ENCODE measurements around the gene MAN1B1. TPM values are rescaled to one million over a fixed set of nuclear protein-coding genes. Genes with fewer than 3 reads are reported as not detected.

Gene MAN1B1
- polyA plus RNA-seq, 1 donor (not counting 4 experiments of a cell fraction or from before 2014, with no cell fraction given), result 34.3 TPM

- Histone ChIP-seq H3K9me1 (ENCODE audit: control insufficient read depth, extremely low read depth, insufficient read depth, low read length) (no peaks in the 10 kb centered on the region), H3K79me2 (ENCODE audit: control insufficient read depth, insufficient read depth, low read length) (no peaks in the 10 kb centered on the region), H3K27me3 (ENCODE audit: control insufficient read depth, extremely low read depth, insufficient read depth, low read length) (peaks cover 61% of the 10 kb centered on the region), H3K4me1 (ENCODE audit: control insufficient read depth, extremely low read depth, insufficient read depth, low read length) (peaks cover 4% of the 10 kb centered on the region), H4K20me1 (ENCODE audit: control insufficient read depth, extremely low read depth, insufficient read depth, low read length) (no peaks in the 10 kb centered on the region), H3K4me3 (ENCODE audit: control insufficient read depth in 2 of 3, extremely low read depth in 1 of 3, insufficient read depth in 2 of 3, low read depth in 1 of 3, low read length in 3 of 3) (no peak overlapping the region), H3K9me3 (ENCODE audit: control insufficient read depth, low read depth, low read length) (no peaks in the 10 kb centered on the region), H3K4me2 (ENCODE audit: control insufficient read depth, extremely low read depth, insufficient read depth, low read depth, low read length) (no peak overlapping the region), H3K9ac (ENCODE audit: control insufficient read depth, extremely low read depth, insufficient read depth, low read length) (no peak overlapping the region), H3K36me3 (ENCODE audit: control insufficient read depth in 2 of 2, extremely low read depth in 1 of 2, insufficient read depth in 2 of 2, low read length in 2 of 2) (no peaks in the 10 kb centered on the region), H2AFZ (ENCODE audit: control insufficient read depth, low read length) (no peak overlapping the region), H3K27ac (ENCODE audit: control insufficient read depth, insufficient read depth, low read length) (no peak overlapping the region)
- FAIRE-seq, result no peak
- dilution Hi-C loops (cut with MboI; ENCODE audit: extremely low pct_ligation_motif_present, low sequenced_read_pairs), result no loop called here
- no peak for DNase-seq (ENCODE audit: low read depth, low spot score)
- no peak for TF ChIP-seq EZH2 (IDR thresholded peaks at IDR 0.05; ENCODE audit: low read length)
- TF ChIP-seq CTCF (optimal IDR thresholded peaks at IDR 0.05 in 1 of 3, IDR thresholded peaks at IDR 0.05 in 1 of 3, conservative IDR thresholded peaks at IDR 0.05 in 1 of 3; ENCODE audit: extremely low read depth in 1 of 3, insufficient read depth in 2 of 3, low read length in 3 of 3), result no peak
Observed at GRCh38 chr9:137157618-137158415, 71.0 kb downstream of the MAN1B1 start.

GRCh38 chr9:137158625-137159024 is 71.8 kb downstream of the MAN1B1 start:
- dilution Hi-C loops (cut with MboI; ENCODE audit: extremely low pct_ligation_motif_present, low sequenced_read_pairs), result no loop called here
- no peak overlapping the region for H3K4me3 ChIP-seq (ENCODE audit: control insufficient read depth in 2 of 3, extremely low read depth in 1 of 3, insufficient read depth in 2 of 3, low read depth in 1 of 3, low read length in 3 of 3)

More at GRCh38 chr9:137158625-137159024, 71.8 kb downstream of the MAN1B1 start:
- DNase-seq (ENCODE audit: low read depth, low spot score) (no peak), FAIRE-seq (no peak)
- H3K9me3 ChIP-seq (ENCODE audit: control insufficient read depth, low read depth, low read length), result no peaks in the 10 kb centered on the region
- peaks cover 61% of the 10 kb centered on the region for H3K27me3 ChIP-seq (ENCODE audit: control insufficient read depth, extremely low read depth, insufficient read depth, low read length)
- no peak for TF ChIP-seq CTCF (optimal IDR thresholded peaks at IDR 0.05 in 1 of 3, IDR thresholded peaks at IDR 0.05 in 1 of 3, conservative IDR thresholded peaks at IDR 0.05 in 1 of 3; ENCODE audit: extremely low read depth in 1 of 3, insufficient read depth in 2 of 3, low read length in 3 of 3)
- H3K9ac ChIP-seq (ENCODE audit: control insufficient read depth, extremely low read depth, insufficient read depth, low read length), result no peak overlapping the region
- H2AFZ ChIP-seq (ENCODE audit: control insufficient read depth, low read length), result no peak overlapping the region
- H3K9me1 ChIP-seq (ENCODE audit: control insufficient read depth, extremely low read depth, insufficient read depth, low read length), result no peaks in the 10 kb centered on the region
- H3K27ac ChIP-seq (ENCODE audit: control insufficient read depth, insufficient read depth, low read length), result no peak overlapping the region
- peaks cover 4% of the 10 kb centered on the region for H3K4me1 ChIP-seq (ENCODE audit: control insufficient read depth, extremely low read depth, insufficient read depth, low read length)
- no peaks in the 10 kb centered on the region for H4K20me1 ChIP-seq (ENCODE audit: control insufficient read depth, extremely low read depth, insufficient read depth, low read length)
- H3K36me3 ChIP-seq (ENCODE audit: control insufficient read depth in 2 of 2, extremely low read depth in 1 of 2, insufficient read depth in 2 of 2, low read length in 2 of 2), result no peaks in the 10 kb centered on the region
- no peaks in the 10 kb centered on the region for H3K79me2 ChIP-seq (ENCODE audit: control insufficient read depth, insufficient read depth, low read length)
- no peak overlapping the region for H3K4me2 ChIP-seq (ENCODE audit: control insufficient read depth, extremely low read depth, insufficient read depth, low read depth, low read length)

Small RNAs within 50 kb of the gene (small RNA-seq; reads per million reads assigned to genes)
- gene RF00153 (ENCODE audit: insufficient read length in 3 of 3, low read depth in 3 of 3, low replicate concordance in 1 of 3), result 0 reads per million in 3 experiments

Other genes starting within 250 kb of the MAN1B1 start
- 0.10 to 0.21 TPM (median 0.12 TPM) in 3 replicates for gene AJM1, start 244.5 kb upstream of the MAN1B1 start, polyA plus RNA-seq
- 68.8 to 113 TPM (median 97.9 TPM) in 3 replicates for gene PHPT1, start 237.6 kb upstream of the MAN1B1 start, polyA plus RNA-seq
- 0.49 to 0.82 TPM (median 0.62 TPM) in 3 replicates for gene MAMDC4, start 234.6 kb upstream of the MAN1B1 start, polyA plus RNA-seq
- 329 to 354 TPM (median 343 TPM) in 3 replicates for gene EDF1, start 220.7 kb upstream of the MAN1B1 start, polyA plus RNA-seq
- 9.9 to 12.9 TPM (median 10.6 TPM) in 3 replicates for gene TRAF2, start 200.5 kb upstream of the MAN1B1 start, polyA plus RNA-seq
- 23.0 to 47.2 TPM (median 34.5 TPM) in 3 replicates for gene FBXW5, start 142.2 kb upstream of the MAN1B1 start, polyA plus RNA-seq
- 0.24 to 0.72 TPM (median 0.32 TPM) in 3 replicates for gene C8G, start 141.7 kb upstream of the MAN1B1 start, polyA plus RNA-seq
- gene LCN12, start 134.7 kb upstream of the MAN1B1 start, polyA plus RNA-seq, result 0.22 TPM in 1 of 3 replicates, not detected in the others
- gene PTGDS, start 109.5 kb upstream of the MAN1B1 start, polyA plus RNA-seq, result not detected in 3 replicates
- gene LCNL1, start 104.0 kb upstream of the MAN1B1 start, polyA plus RNA-seq, result not detected in 3 replicates
- 11.2 to 14.6 TPM (median 13.6 TPM) in 3 replicates for gene PAXX, start 94.6 kb upstream of the MAN1B1 start, polyA plus RNA-seq
- gene CLIC3, start 90.4 kb upstream of the MAN1B1 start, polyA plus RNA-seq, result 5.5 to 36.0 TPM (median 9.4 TPM) in 3 replicates
- gene ABCA2, start 58.7 kb upstream of the MAN1B1 start, polyA plus RNA-seq, result 1.3 to 4.2 TPM (median 1.4 TPM) in 3 replicates
- not detected in 3 replicates for gene FUT7, start 54.9 kb upstream of the MAN1B1 start, polyA plus RNA-seq
- gene NPDC1, start 40.8 kb upstream of the MAN1B1 start, polyA plus RNA-seq, result 9.8 to 23.8 TPM (median 10.6 TPM) in 3 replicates
- 0.52 to 1.3 TPM (median 0.65 TPM) in 3 replicates for gene ENTPD2, start 32.9 kb upstream of the MAN1B1 start, polyA plus RNA-seq
- gene SAPCD2, start 16.4 kb upstream of the MAN1B1 start, polyA plus RNA-seq, result 0.90 to 1.6 TPM (median 1.2 TPM) in 3 replicates
- 2.7 to 4.3 TPM (median 4.3 TPM) in 3 replicates for gene UAP1L1, start 9.5 kb upstream of the MAN1B1 start, polyA plus RNA-seq
- 29.7 to 93.1 TPM (median 35.3 TPM) in 3 replicates for gene DPP7, start 27.7 kb downstream of the MAN1B1 start, polyA plus RNA-seq
- gene GRIN1, start 52.2 kb downstream of the MAN1B1 start, polyA plus RNA-seq, result 0.03 to 0.26 TPM (median 0.03 TPM) in 3 replicates
- not detected in 3 replicates for gene LRRC26, start 83.1 kb downstream of the MAN1B1 start, polyA plus RNA-seq
- gene TMEM210, start 85.1 kb downstream of the MAN1B1 start, polyA plus RNA-seq, result not detected in 3 replicates
- 11.9 to 24.0 TPM (median 13.8 TPM) in 3 replicates for gene ANAPC2, start 101.6 kb downstream of the MAN1B1 start, polyA plus RNA-seq
- gene SSNA1, start 101.7 kb downstream of the MAN1B1 start, polyA plus RNA-seq, result 45.3 to 63.2 TPM (median 56.7 TPM) in 3 replicates
- 1.1 to 2.2 TPM (median 1.6 TPM) in 3 replicates for gene TPRN, start 113.8 kb downstream of the MAN1B1 start, polyA plus RNA-seq
- 22.3 to 36.7 TPM (median 29.2 TPM) in 3 replicates for gene TMEM203, start 118.7 kb downstream of the MAN1B1 start, polyA plus RNA-seq
- 3.9 to 6.0 TPM (median 5.5 TPM) in 3 replicates for gene NDOR1, start 118.7 kb downstream of the MAN1B1 start, polyA plus RNA-seq
- gene RNF208, start 135.3 kb downstream of the MAN1B1 start, polyA plus RNA-seq, result 0.15 to 0.19 TPM in 2 of 3 replicates, not detected in the other
- 0.80 to 1.8 TPM (median 1.2 TPM) in 3 replicates for gene CYSRT1, start 138.2 kb downstream of the MAN1B1 start, polyA plus RNA-seq
- gene RNF224, start 140.5 kb downstream of the MAN1B1 start, polyA plus RNA-seq, result not detected in 3 replicates
- 0.03 TPM in 1 of 3 replicates, not detected in the others for gene SLC34A3, start 143.9 kb downstream of the MAN1B1 start, polyA plus RNA-seq
- gene TUBB4B, start 154.3 kb downstream of the MAN1B1 start, polyA plus RNA-seq, result 390 to 693 TPM (median 440 TPM) in 3 replicates
- gene STPG3, start 164.3 kb downstream of the MAN1B1 start, polyA plus RNA-seq, result not detected in 3 replicates
- gene NELFB, start 168.3 kb downstream of the MAN1B1 start, polyA plus RNA-seq, result 25.1 to 40.2 TPM (median 35.0 TPM) in 3 replicates
- gene TOR4A, start 190.7 kb downstream of the MAN1B1 start, polyA plus RNA-seq, result 5.8 to 9.8 TPM (median 7.8 TPM) in 3 replicates
- gene NRARP, start 215.3 kb downstream of the MAN1B1 start, polyA plus RNA-seq, result 0.43 to 2.4 TPM (median 2.2 TPM) in 3 replicates

All from keratinocyte (primary cell).